Ectodermal cell (in vitro differentiated cells): ENCODE results near the gene PAK5.

ENCODE experiments used
- H3K27ac ChIP-seq: 2 replicates; pipeline ENCODE4 v1.7.0; 2013; ENCODE audit warnings: mild to moderate bottlenecking, low read depth, low read length; ENCODE audit not compliant: insufficient read depth, poor library complexity, severe bottlenecking
- H3K27me3 ChIP-seq: 2 replicates; pipeline ENCODE4 v1.7.0; 2013; ENCODE audit warnings: mild to moderate bottlenecking, low read length; ENCODE audit not compliant: insufficient read depth, control insufficient read depth, poor library complexity, severe bottlenecking
- H3K36me3 ChIP-seq: one replicate; pipeline ENCODE4 v1.7.0; 2013; ENCODE audit warnings: low read length; ENCODE audit not compliant: control insufficient read depth, insufficient read depth
- H3K4me1 ChIP-seq: one replicate; pipeline ENCODE4 v1.7.0; 2013; ENCODE audit warnings: low read length; ENCODE audit not compliant: control insufficient read depth, insufficient read depth
- H3K4me3 ChIP-seq: 2 replicates; pipeline ENCODE4 v1.7.0; 2013; ENCODE audit warnings: low read depth, low read length, control low read depth; ENCODE audit not compliant: insufficient read depth
- H3K9me3 ChIP-seq: 2 replicates; pipeline ENCODE4 v1.7.0; 2013; ENCODE audit warnings: mild to moderate bottlenecking, low read length, moderate library complexity; ENCODE audit not compliant: control insufficient read depth
- WGBS, 2 experiments: methylation state at CpG; one replicate each; pipeline ENCODE4 v1.1.7; 2013; ENCODE audit warnings: missing lambda C conversion rate in 2 of 2; 5-methylcytosine and 5-hydroxymethylcytosine counted together

Gene PAK5

DNA sequence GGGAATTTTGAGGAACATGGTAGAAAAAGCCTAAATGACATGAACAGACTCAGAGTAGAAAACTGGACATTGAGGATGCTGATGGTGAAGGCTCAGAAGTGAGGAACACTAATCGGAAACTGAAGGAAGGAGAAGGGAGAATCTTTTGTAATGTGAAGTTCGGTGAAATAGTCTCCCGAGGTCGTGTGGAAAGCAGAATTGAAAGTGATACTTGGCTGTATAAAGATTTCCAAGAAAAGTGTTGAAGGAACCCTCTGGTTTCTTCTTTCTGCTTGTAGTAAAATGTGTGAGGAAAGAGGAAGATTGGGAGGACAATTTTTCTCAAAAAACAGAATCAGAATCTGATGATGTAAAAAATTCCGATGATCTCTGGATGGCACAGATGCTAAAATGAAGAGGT, 209.0 kb downstream of the PAK5 start:
- WGBS, 2 experiments = 91 to 92% methylated on average over 5 of the region's 5 CpGs
- Histone ChIP-seq H3K9me3 (no peaks in the 10 kb centered on the region), H3K27me3 (no peaks in the 10 kb centered on the region), H3K27ac (no peak overlapping the region), H3K4me1 (no peaks in the 10 kb centered on the region), H3K4me3 (no peak overlapping the region), H3K36me3 (no peaks in the 10 kb centered on the region)

DNA sequence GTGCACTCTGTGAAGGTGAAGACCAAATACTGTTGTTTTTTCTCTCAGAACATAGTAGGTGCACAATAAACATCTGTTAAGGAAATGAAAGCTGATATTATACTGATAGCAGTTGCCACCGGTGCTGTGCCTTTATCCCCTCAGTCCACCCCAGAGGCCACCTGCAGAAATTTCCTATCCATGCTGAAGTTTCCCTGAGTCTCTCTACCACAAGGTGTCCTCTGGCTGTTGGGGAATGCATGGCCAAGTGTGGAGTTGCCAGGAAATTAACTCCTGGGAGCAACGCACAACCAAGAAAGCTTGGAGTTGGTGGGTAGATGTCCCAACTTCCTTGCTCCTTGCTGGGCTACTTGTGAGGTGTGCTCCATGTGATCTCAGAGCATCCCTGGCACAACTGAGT, 210.3 kb downstream of the PAK5 start:
- WGBS, 2 experiments = 87 to 95% methylated on average over 2 of the region's 2 CpGs
- H3K4me1 ChIP-seq = no peaks in the 10 kb centered on the region
- no peak overlapping the region for H3K4me3 ChIP-seq
- no peaks in the 10 kb centered on the region for H3K9me3 ChIP-seq
- no peaks in the 10 kb centered on the region for H3K36me3 ChIP-seq
- no peak overlapping the region for H3K27ac ChIP-seq
- no peaks in the 10 kb centered on the region for H3K27me3 ChIP-seq

GRCh38 chr20:9628141-9628540, 210.7 kb downstream of the PAK5 start:
- no peak overlapping the region for H3K4me3 ChIP-seq
- H3K36me3 ChIP-seq = no peaks in the 10 kb centered on the region
- H3K9me3 ChIP-seq = no peaks in the 10 kb centered on the region
- H3K27ac ChIP-seq = no peak overlapping the region
- H3K27me3 ChIP-seq = no peaks in the 10 kb centered on the region
- no peaks in the 10 kb centered on the region for H3K4me1 ChIP-seq

DNA sequence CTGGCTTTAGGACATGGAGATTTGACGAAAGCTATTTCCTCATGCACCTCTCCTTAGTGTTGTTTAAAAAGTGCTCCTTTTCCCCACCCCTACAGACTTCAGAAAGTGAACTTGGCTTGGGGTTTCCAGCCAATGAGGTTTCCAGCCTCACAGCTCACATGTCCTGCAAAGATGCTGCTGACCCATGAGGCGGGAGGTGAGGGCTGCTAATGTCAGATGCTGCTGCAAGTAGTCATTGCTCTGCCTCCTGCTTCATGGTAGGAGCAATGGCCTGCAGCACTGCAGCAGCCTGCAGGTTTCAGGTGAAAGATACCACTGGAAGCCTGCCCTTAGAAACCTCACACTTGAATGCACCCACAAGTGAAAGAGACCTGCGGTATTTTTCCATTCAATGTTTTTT, 211.7 kb downstream of the PAK5 start:
- H3K4me1 ChIP-seq = no peaks in the 10 kb centered on the region
- H3K27me3 ChIP-seq = no peaks in the 10 kb centered on the region
- H3K4me3 ChIP-seq = no peak overlapping the region
- no peak overlapping the region for H3K27ac ChIP-seq
- H3K36me3 ChIP-seq = no peaks in the 10 kb centered on the region
- 91 to 96% methylated on average over 3 of the region's 3 CpGs for WGBS, 2 experiments
- H3K9me3 ChIP-seq = no peaks in the 10 kb centered on the region

DNA sequence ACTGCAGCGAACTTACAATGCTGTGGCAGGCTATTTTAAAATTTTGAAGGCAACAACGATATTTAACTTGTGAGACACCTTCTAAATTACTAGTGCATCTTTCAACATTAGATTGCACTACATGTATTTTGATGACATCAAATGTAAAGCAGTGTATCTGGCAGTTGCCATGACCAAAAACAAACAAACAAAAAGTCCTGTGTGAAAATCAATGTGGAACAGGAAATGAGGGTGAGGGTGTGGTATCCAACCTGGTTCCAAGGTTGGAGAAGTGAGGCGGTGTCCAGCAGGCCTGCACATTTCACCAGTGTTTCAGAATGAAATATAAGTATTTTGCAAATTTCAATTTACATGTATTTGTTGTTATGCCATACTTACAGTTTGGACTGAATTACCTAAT, 212.5 kb downstream of the PAK5 start:
- H3K4me1 ChIP-seq = no peaks in the 10 kb centered on the region
- H3K27ac ChIP-seq = no peak overlapping the region
- H3K36me3 ChIP-seq = no peaks in the 10 kb centered on the region
- H3K27me3 ChIP-seq = no peaks in the 10 kb centered on the region
- no peak overlapping the region for H3K4me3 ChIP-seq
- no peaks in the 10 kb centered on the region for H3K9me3 ChIP-seq
- WGBS, 2 experiments = 92 to 97% methylated on average over 3 of the region's 3 CpGs

DNA sequence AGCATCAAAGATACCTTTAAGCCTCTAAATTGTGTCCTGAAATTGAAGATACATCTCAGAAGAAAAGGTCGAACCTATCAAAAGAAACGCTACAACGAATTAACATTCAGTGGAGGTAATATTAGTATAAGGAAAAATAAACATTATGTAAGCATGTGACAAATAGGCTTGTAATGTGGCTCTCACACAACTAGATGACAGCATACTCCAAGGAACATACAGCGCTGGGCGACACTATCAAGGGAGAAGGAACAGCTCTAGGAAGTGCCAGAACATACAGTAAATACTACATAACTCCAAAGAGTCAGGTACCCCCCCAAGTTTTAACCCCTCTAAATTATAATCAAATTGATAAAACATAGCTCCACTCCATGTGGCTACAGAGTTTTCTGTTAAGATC, 220.9 kb downstream of the PAK5 start:
- no peaks in the 10 kb centered on the region for H3K9me3 ChIP-seq
- H3K4me3 ChIP-seq = no peak overlapping the region
- no peak overlapping the region for H3K27ac ChIP-seq
- H3K27me3 ChIP-seq = no peaks in the 10 kb centered on the region
- no peaks in the 10 kb centered on the region for H3K36me3 ChIP-seq
- H3K4me1 ChIP-seq = no peaks in the 10 kb centered on the region
- 92 to 96% methylated on average over 5 of the region's 5 CpGs for WGBS, 2 experiments

DNA sequence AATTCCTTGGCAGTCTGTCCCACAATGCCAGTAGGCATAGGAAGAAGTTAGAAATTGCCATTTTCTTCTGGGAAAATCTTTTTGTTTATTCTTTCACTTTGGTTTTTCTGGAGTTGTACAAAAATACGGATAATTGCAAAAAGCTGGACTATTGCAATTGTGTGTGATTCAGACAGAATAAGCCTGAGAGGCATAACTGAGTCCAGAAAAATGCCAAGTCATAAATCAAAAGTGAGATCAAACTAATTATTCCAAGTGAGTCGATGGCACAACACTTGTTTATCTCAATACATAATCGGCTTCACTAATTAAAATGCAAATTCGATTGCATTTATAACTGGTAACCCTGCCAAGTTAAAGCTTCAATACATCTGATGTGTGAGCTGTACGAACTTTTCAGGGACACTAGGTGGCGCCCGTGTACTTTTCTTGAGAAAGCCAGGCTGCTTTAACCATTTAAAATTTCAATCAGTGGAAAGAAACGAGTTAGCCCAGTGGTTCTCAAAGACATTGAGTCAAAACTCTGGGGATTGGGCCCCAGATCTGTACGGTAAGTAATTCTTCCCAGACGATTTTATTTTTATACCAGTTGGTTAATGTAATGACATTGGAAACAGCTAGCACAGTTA, 221.9 kb downstream of the PAK5 start:
- no peaks in the 10 kb centered on the region for H3K4me1 ChIP-seq
- no peaks in the 10 kb centered on the region for H3K9me3 ChIP-seq
- H3K27ac ChIP-seq = no peak overlapping the region
- no peaks in the 10 kb centered on the region for H3K36me3 ChIP-seq
- 14 to 15% methylated on average over 10 of the region's 10 CpGs for WGBS, 2 experiments
- H3K27me3 ChIP-seq = no peaks in the 10 kb centered on the region
- no peak overlapping the region for H3K4me3 ChIP-seq

DNA sequence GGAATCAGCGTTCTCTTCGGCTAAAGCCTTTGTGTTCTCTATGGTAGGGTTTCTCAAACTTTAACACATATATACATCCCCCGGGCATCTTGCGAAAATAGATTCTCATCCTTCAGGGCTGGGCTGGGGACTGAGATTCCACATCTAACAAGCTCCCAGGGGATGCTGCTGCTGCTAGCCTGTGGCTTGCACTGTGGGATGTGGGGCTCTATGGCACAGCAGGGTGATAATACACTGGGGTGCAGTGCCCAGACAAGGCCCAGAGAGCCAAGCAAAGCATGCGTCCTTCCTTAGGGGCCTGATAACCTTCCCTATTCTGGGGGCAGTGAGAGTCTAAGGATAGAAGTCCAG, 222.4 kb downstream of the PAK5 start:
- no peaks in the 10 kb centered on the region for H3K36me3 ChIP-seq
- no peaks in the 10 kb centered on the region for H3K9me3 ChIP-seq
- no peaks in the 10 kb centered on the region for H3K4me1 ChIP-seq
- no peaks in the 10 kb centered on the region for H3K27me3 ChIP-seq
- H3K4me3 ChIP-seq = no peak overlapping the region
- no peak overlapping the region for H3K27ac ChIP-seq
- WGBS, 2 experiments = 88 to 89% methylated on average over 3 to 5 of the region's 5 CpGs

GRCh38 chr20:9615766-9616454, 223.0 kb downstream of the PAK5 start:
- H3K36me3 ChIP-seq = no peaks in the 10 kb centered on the region
- H3K4me1 ChIP-seq = no peaks in the 10 kb centered on the region
- H3K9me3 ChIP-seq = no peaks in the 10 kb centered on the region
- no peak overlapping the region for H3K4me3 ChIP-seq
- no peak overlapping the region for H3K27ac ChIP-seq
- 84 to 90% methylated on average over 8 of the region's 8 CpGs for WGBS, 2 experiments
- no peaks in the 10 kb centered on the region for H3K27me3 ChIP-seq

DNA sequence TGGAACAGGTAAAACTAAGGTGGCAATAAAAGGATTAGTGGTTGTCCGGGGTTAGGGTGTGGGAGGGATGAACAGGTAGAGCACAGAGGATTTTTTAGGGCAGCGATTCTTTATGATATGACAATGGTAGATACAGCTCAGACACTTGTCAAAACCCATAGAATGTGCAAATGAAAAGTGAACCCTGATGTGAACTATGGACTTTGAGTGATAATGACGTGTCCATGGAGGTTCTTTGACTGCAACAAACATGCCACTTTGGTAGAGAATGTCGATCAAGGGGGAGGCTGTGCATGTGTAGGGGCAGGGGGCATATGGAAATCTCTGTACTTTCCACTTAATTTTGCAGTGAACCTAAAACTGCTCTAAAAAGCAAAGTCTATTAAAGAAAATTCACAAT, 223.8 kb downstream of the PAK5 start:
- Histone ChIP-seq H3K9me3 (no peaks in the 10 kb centered on the region), H3K4me1 (no peaks in the 10 kb centered on the region), H3K36me3 (no peaks in the 10 kb centered on the region), H3K27ac (no peak overlapping the region), H3K4me3 (no peak overlapping the region), H3K27me3 (no peaks in the 10 kb centered on the region)
- WGBS, 2 experiments = 80 to 88% methylated on average over 4 of the region's 4 CpGs
